A549 treated with AZD9567 at 1 μM for 4 hours (cell line): ENCODE data around the gene ZCRB1. TPM values are rescaled to one million over a fixed set of nuclear protein-coding genes. Genes with fewer than 3 reads are reported as not detected.

ENCODE experiments used
- total RNA-seq: library from RNA; stranded (reverse); fragments of 200-300 nt; extraction: Qiagen RNA extraction; gene quantifications from 5 replicates; pipeline ENCODE4 v1.2.3, GENCODE V29; 2022; ENCODE audit not compliant: insufficient read depth

The ZCRB1 gene
- 44.8 to 59.1 TPM (median 57.0 TPM) in 5 replicates for total RNA-seq

DNA sequence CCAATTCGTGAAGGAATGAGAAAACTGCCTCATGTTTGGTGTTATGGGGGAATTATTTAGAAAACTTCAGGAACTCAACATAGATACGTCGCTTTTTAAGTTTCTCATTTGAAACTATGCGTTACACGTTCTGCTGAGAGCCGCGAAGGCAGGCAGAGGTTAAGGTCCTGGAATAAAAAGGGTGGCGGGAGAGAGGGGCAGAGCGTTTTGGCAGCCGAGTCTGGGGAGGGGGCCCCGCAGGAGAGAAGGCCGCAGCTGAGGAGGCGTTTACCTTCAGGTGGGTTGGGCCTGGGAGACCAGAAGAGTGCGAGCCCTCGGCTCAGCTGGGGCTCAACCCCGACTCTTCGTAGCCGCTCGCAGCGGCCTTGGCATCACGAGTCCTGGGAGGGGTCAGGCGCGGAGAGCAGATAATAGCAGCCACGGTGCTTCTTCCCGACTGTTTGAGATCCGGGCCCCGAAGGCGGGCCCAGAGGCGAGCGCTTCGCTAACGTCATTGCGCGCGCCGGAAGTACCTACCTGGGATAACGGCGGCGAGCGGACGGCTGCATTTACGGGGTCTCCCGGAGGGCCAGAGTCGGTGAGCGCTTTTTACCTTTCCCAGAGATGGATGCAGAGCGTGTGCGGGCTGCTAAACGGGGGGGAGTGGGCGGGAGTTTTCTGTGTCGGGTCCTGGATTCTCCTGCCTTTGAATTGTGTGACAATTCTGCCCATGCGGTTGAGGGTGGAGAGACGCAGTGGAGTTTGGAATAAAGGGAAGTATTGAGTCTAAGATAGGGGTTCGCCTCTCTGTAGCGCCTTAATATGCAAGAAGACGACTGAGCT is at the start of gene ZCRB1, which contains the start of gene PPHLN1:
Gene ZCRB1, minus strand, starts transcription at position 442 of the 822 bp plus-strand sequence. CDS start 1,992 bp downstream, outside the sequence.
Gene PPHLN1, plus strand, starts transcription at position 515 of the 822 bp plus-strand sequence. CDS start 9,736 bp downstream, outside the sequence.

Other genes with a start within 250 kb of the ZCRB1 start
- gene GXYLT1, start 181.2 kb downstream of the ZCRB1 start, total RNA-seq = 12.2 to 16.0 TPM (median 14.1 TPM) in 5 replicates
- gene YAF2, start 87.8 kb downstream of the ZCRB1 start, total RNA-seq = 20.3 to 27.9 TPM (median 23.2 TPM) in 5 replicates
- 51.2 to 77.7 TPM (median 58.2 TPM) in 5 replicates for gene PPHLN1, start 73 bp upstream of the ZCRB1 start, total RNA-seq